Spleen (tissue), 7 donors: ENCODE results near the gene GCNA.

Experiments
- POLR2A ChIP-seq, 3 donors: fragments of 450-650 bp; IDR thresholded peaks; one replicate each; pipeline ENCODE4 v1.5.1; 2017; ENCODE audit warnings: antibody characterized with exemption in 3 of 3, mild to moderate bottlenecking in 1 of 3
- POLR2AphosphoS5 ChIP-seq, 3 donors: sonication (generic); formaldehyde crosslinking; IDR thresholded peaks; one replicate each; pipeline ENCODE4 v1.5.1; 2017; ENCODE audit warnings: antibody characterized with exemption in 3 of 3
- TF ChIP-seq, protein P1 (sequence below), 11 experiments: fragments of 200-600 bp in 7 of 11; fragments of 450-650 bp in 4 of 11; sonication (generic) in 4 of 11; IDR thresholded peaks in 8 of 11; conservative IDR thresholded peaks in 3 of 11; 1 replicate in 7 of 11; 2 replicates in 4 of 11; pipeline versions ENCODE4 v1.4.0 to v1.8.0; 2016 to 2021; ENCODE audit warnings: antibody characterized with exemption in 11 of 11, inconsistent platforms in 4 of 11, mild to moderate bottlenecking in 1 of 11
- donor health status: DM: no; HTN: no; CAD: no; lungs with moderate emphysema.
- donor health status: DM: no; HTN: no; CAD: no.
- donor health status: DM: no; HTN: no; CAD: no.

DNA sequence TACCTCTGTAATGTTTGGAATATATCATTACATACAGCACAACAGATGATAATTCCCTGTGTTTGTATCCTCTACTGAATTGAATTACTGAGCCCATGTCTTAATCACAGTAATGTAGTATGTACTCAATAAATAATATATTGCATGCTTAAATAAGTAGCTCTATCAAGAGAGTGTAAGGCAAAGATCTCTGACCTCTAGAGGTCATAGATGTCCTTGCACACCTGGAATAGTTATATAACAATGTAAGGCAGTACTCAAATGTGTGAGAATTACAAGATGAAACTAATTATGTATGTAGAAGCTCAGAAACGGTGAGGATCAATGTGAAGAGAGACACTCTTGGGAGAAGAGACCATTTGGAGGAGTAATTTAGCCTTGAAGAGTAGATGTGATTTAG is 14.3 kb upstream of the GCNA start:
- TF ChIP-seq, protein P1, sequence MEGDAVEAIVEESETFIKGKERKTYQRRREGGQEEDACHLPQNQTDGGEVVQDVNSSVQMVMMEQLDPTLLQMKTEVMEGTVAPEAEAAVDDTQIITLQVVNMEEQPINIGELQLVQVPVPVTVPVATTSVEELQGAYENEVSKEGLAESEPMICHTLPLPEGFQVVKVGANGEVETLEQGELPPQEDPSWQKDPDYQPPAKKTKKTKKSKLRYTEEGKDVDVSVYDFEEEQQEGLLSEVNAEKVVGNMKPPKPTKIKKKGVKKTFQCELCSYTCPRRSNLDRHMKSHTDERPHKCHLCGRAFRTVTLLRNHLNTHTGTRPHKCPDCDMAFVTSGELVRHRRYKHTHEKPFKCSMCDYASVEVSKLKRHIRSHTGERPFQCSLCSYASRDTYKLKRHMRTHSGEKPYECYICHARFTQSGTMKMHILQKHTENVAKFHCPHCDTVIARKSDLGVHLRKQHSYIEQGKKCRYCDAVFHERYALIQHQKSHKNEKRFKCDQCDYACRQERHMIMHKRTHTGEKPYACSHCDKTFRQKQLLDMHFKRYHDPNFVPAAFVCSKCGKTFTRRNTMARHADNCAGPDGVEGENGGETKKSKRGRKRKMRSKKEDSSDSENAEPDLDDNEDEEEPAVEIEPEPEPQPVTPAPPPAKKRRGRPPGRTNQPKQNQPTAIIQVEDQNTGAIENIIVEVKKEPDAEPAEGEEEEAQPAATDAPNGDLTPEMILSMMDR (IDR thresholded peaks at IDR 0.05 in 8 of 11, conservative IDR thresholded peaks at IDR 0.05 in 3 of 11): no peak
- no peak for TF ChIP-seq POLR2A (IDR thresholded peaks at IDR 0.05)
- no peak for TF ChIP-seq POLR2AphosphoS5 (IDR thresholded peaks at IDR 0.05)
